Mucosa of descending colon (tissue), 3 donors: Measurements from ENCODE around the gene MYBPHL. TPM values are rescaled to one million over a fixed set of nuclear protein-coding genes. Genes with fewer than 3 reads are reported as not detected.

ENCODE experiments used
- ATAC-seq: fragments of 200-7000 bp; cut with Tn5 transposase; one replicate; pipeline ENCODE4 v1.9.1; 2020; ENCODE audit warnings: mild to moderate bottlenecking, moderate library complexity
- DNase-seq, 3 donors: peaks; one replicate each; pipeline ENCODE4 v3.0.0-alpha.2; 2020
- H3K36me3 ChIP-seq: fragments of 200-600 bp; one replicate; pipeline ENCODE4 v1.8.0; 2021; ENCODE audit warnings: low read depth, mild to moderate bottlenecking
- H3K4me1 ChIP-seq: fragments of 200-600 bp; one replicate; pipeline ENCODE4 v1.8.0; 2021; ENCODE audit warnings: low read depth, mild to moderate bottlenecking
- H3K4me3 ChIP-seq: fragments of 200-600 bp; one replicate; pipeline ENCODE4 v1.8.0; 2021; ENCODE audit warnings: mild to moderate bottlenecking
- H3K9me3 ChIP-seq: fragments of 200-600 bp; one replicate; pipeline ENCODE4 v1.8.0; 2021; ENCODE audit warnings: mild to moderate bottlenecking
- CTCF ChIP-seq: fragments of 200-600 bp; IDR thresholded peaks from one replicate; pipeline ENCODE4 v1.8.0; 2022; ENCODE audit warnings: antibody characterized with exemption, mild to moderate bottlenecking
- intact Hi-C, 2 donors: fragments of 100-400 bp; cut with DNase I in 1 of 2; cut with micrococcal nuclease in 1 of 2; formaldehyde crosslinking; loops; one replicate each; pipeline versions ENCODE4 v1.11.0 to v1.11.1; 2022; cut with DNase I, micrococcal nuclease
- total RNA-seq, 3 donors: library from RNA; stranded (reverse); fragmentation: NEBNext Ultra II Directional in 2 of 3; extraction: Animal tissue kit (Norgen Biotek cat#: 25700) in 2 of 3; gene quantifications; one replicate each; pipeline versions ENCODE4 v1.2.1 to v1.2.4, GENCODE V29; 2021 to 2023
- donor health status: DM: no; HTN: no; CAD: no; lungs with moderate emphysema.
- donor health status: DM: no; HTN: no; CAD: no.
- donor health status: DM: no; HTN: yes; CAD: no.

Gene MYBPHL
- total RNA-seq, 3 donors from 2014 or later, result not detected

- no peak for TF ChIP-seq CTCF
- Histone ChIP-seq H3K9me3 (no peaks in the 10 kb centered on the region), H3K36me3 (no peaks in the 10 kb centered on the region), H3K4me3 (no peak overlapping the region), H3K4me1 (no peaks in the 10 kb centered on the region)
- ATAC-seq (no peak), DNase-seq (no peak)
- intact Hi-C loops, result no loop called here
Observed at GRCh38 chr1:109247401-109248365, 59.1 kb downstream of the MYBPHL start.

GRCh38 chr1:109246141-109246551, 60.7 kb downstream of the MYBPHL start:
- intact Hi-C loops, result no loop called here
- ATAC-seq (no peak), DNase-seq (peak in 1 of 3 donors; percentile 41)
- peaks cover under 1% of the 10 kb centered on the region for H3K4me1 ChIP-seq
- H3K4me3 ChIP-seq, result no peak overlapping the region
- H3K9me3 ChIP-seq, result no peaks in the 10 kb centered on the region
- H3K36me3 ChIP-seq, result no peaks in the 10 kb centered on the region
- TF ChIP-seq CTCF, result no peak

DNA sequence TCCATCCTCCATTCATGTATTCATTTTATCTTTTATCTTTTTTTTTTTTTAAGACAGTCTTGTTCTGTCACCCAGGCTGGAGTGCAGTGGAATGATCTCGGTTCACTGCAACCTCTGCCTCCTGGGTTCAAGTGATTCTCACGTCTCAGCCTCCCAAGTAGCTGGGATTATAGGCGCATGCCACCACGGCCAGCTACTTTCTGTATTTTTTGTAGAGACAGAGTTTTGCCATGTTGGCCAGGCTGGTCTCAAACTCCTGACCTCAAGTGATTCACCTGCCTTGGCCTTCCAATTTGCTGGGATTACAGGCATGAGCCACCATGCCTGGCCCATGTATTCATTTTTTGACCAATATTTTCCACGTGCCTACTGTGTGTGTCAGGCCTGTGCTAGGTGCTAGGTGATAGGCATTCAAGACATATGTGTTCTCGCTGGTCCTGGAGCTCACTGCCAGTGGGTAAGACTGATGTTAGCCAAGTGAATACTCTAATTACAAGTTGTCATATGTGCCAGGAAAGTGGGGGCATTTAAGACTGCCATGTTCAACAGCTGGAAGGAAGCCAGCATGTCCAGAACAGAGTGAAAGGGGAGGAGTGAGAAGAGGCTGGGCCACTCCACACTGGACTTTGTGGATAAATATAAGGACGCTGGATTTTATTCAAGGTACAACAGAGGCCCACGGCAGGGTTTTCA, 62.8 kb downstream of the MYBPHL start:
- H3K4me1 ChIP-seq, result peaks cover 7% of the 10 kb centered on the region
- H3K36me3 ChIP-seq, result no peaks in the 10 kb centered on the region
- DNase-seq (no peak), ATAC-seq (no peak)
- intact Hi-C loops, result no loop called here
- no peak overlapping the region for H3K4me3 ChIP-seq
- TF ChIP-seq CTCF, result no peak
- no peaks in the 10 kb centered on the region for H3K9me3 ChIP-seq

DNA sequence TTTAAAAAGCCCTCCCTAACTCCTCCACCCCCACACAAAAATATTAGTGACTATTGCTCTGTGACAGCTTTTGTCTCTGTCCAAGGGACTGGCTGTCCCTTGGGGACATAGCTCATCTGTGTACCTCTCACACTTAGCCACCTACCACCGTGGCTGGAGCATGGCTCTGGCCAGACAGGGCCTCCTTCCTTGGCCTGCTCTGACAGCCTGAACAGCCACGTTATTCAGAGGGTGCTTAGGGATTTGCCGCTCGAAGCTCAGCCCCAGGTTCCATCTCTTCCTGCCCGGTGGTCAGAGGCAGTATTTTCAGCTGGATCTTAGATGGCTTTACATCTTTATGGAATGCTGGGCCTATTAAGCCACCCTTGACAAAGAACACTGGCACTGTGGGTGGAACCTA, 63.6 kb downstream of the MYBPHL start:
- no peak for DNase-seq
- intact Hi-C loops, result no loop called here
- Histone ChIP-seq H3K4me3 (no peak overlapping the region), H3K9me3 (no peaks in the 10 kb centered on the region), H3K36me3 (no peaks in the 10 kb centered on the region), H3K4me1 (peaks cover 7% of the 10 kb centered on the region)
- TF ChIP-seq CTCF, result no peak
- no peak for ATAC-seq

GRCh38 chr1:109242387-109242786, 64.4 kb downstream of the MYBPHL start:
- Histone ChIP-seq H3K4me3 (no peak overlapping the region), H3K9me3 (no peaks in the 10 kb centered on the region), H3K36me3 (no peaks in the 10 kb centered on the region), H3K4me1 (peaks cover 7% of the 10 kb centered on the region)
- DNase-seq, result no peak
- intact Hi-C loops, result no loop called here
- no peak for TF ChIP-seq CTCF
- ATAC-seq, result no peak

Other genes with a start within 250 kb of the MYBPHL start
- gene TAF13, start 231.0 kb downstream of the MYBPHL start, total RNA-seq, result 10 to 100 TPM; 35.7 to 52.8 (median 36.5) TPM
- 10 to 100 TPM; 38.5 to 48.1 (median 45.9) TPM for gene TMEM167B, start 216.2 kb downstream of the MYBPHL start, total RNA-seq
- 100 to 1,000 TPM in 2 of 3 donors, 10 to 100 TPM in 1; 30.6 to 119 (median 107) TPM for gene ELAPOR1, start 192.9 kb downstream of the MYBPHL start, total RNA-seq
- gene SARS1, start 93.1 kb downstream of the MYBPHL start, total RNA-seq, result 100 to 1,000 TPM; 124 to 143 (median 125) TPM
- gene CELSR2, start 57.5 kb downstream of the MYBPHL start, total RNA-seq, result 10 to 100 TPM in 1 of 3 donors, 1 to 10 TPM in 2; 2.8 to 14.7 (median 3.2) TPM
- 1 to 10 TPM; 3.4 to 9.0 (median 4.2) TPM for gene PSRC1, start 23.9 kb downstream of the MYBPHL start, total RNA-seq
- 100 to 1,000 TPM in 2 of 3 donors, 10 to 100 TPM in 1; 89.8 to 109 (median 107) TPM for gene SORT1, start 90.9 kb upstream of the MYBPHL start, total RNA-seq
- gene PSMA5, start 119.4 kb upstream of the MYBPHL start, total RNA-seq, result 100 to 1,000 TPM in 1 of 3 donors, 10 to 100 TPM in 2; 67.9 to 103 (median 71.0) TPM
- gene SYPL2, start 159.5 kb upstream of the MYBPHL start, total RNA-seq, result 1 to 10 TPM in 1 of 3 donors, under 1 TPM in 2; 0.12 to 6.6 (median 0.34) TPM
- 1 to 10 TPM; 2.5 to 4.4 (median 3.5) TPM for gene ATXN7L2, start 176.9 kb upstream of the MYBPHL start, total RNA-seq
- gene CYB561D1, start 187.1 kb upstream of the MYBPHL start, total RNA-seq, result 10 to 100 TPM; 16.0 to 18.7 (median 18.1) TPM
- 1 to 10 TPM; 2.2 to 9.9 (median 3.9) TPM for gene AMIGO1, start 202.7 kb upstream of the MYBPHL start, total RNA-seq
- gene GPR61, start 232.9 kb upstream of the MYBPHL start, total RNA-seq, result under 1 TPM in 1 of 3 donors, not detected in 2; 0.25 TPM
- 1 to 10 TPM; 6.5 to 8.3 (median 7.6) TPM for gene GNAI3, start 241.6 kb upstream of the MYBPHL start, total RNA-seq